Ishikawa (cell line): Measurements from ENCODE around the gene POLR3K.

Source experiments
- CREB1 ChIP-seq: IDR thresholded peaks from 2 replicates; pipeline ENCODE4 v1.6.1; 2012; ENCODE audit warnings: low read depth
- EP300 ChIP-seq: IDR thresholded peaks from 2 replicates; pipeline ENCODE4 v1.6.1; 2012; ENCODE audit warnings: borderline replicate concordance
- MAX ChIP-seq: IDR thresholded peaks from 2 replicates; pipeline ENCODE4 v1.6.1; 2012
- YY1 ChIP-seq: IDR thresholded peaks from 2 replicates; pipeline ENCODE4 v1.6.1; 2012; ENCODE audit warnings: low read depth
- TF ChIP-seq, protein P1 (sequence below): IDR thresholded peaks from 2 replicates; pipeline ENCODE4 v1.6.1; 2012; ENCODE audit warnings: low read depth, mild to moderate bottlenecking

DNA sequence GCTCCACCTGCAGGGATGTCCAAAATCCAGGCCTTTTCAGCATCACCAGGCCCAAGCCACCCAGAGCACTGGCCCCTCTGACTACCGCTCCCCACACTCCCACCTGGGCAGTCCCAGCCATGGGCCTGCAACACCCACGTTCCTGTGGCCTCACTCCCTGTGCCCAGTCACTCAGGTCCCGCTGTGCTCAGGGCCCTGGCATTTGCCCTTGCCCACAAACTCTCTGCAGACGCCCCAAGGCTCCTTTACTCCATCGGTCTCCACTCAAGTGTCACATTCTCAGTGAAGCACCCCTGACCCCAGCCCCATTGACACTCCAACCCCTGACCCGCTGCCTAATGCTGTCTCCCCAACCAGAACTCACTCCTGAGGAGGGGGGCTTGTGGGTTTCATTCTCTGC is 48.2 kb upstream of the POLR3K start:
- TF ChIP-seq MAX: no peak
- TF ChIP-seq YY1: no peak
- no peak for TF ChIP-seq EP300
- no peak for TF ChIP-seq CREB1
- TF ChIP-seq, protein P1, sequence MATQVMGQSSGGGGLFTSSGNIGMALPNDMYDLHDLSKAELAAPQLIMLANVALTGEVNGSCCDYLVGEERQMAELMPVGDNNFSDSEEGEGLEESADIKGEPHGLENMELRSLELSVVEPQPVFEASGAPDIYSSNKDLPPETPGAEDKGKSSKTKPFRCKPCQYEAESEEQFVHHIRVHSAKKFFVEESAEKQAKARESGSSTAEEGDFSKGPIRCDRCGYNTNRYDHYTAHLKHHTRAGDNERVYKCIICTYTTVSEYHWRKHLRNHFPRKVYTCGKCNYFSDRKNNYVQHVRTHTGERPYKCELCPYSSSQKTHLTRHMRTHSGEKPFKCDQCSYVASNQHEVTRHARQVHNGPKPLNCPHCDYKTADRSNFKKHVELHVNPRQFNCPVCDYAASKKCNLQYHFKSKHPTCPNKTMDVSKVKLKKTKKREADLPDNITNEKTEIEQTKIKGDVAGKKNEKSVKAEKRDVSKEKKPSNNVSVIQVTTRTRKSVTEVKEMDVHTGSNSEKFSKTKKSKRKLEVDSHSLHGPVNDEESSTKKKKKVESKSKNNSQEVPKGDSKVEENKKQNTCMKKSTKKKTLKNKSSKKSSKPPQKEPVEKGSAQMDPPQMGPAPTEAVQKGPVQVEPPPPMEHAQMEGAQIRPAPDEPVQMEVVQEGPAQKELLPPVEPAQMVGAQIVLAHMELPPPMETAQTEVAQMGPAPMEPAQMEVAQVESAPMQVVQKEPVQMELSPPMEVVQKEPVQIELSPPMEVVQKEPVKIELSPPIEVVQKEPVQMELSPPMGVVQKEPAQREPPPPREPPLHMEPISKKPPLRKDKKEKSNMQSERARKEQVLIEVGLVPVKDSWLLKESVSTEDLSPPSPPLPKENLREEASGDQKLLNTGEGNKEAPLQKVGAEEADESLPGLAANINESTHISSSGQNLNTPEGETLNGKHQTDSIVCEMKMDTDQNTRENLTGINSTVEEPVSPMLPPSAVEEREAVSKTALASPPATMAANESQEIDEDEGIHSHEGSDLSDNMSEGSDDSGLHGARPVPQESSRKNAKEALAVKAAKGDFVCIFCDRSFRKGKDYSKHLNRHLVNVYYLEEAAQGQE: no peak
